ENCODE results near the gene MACROH2A1. TPM values are rescaled to one million over a fixed set of nuclear protein-coding genes. Genes with fewer than 3 reads are reported as not detected.

Gene MACROH2A1
- total and polyA plus RNA-seq, 2 of the 4 experiments (the other 2 are of a cell fraction) = 122 to 126 TPM

DNA sequence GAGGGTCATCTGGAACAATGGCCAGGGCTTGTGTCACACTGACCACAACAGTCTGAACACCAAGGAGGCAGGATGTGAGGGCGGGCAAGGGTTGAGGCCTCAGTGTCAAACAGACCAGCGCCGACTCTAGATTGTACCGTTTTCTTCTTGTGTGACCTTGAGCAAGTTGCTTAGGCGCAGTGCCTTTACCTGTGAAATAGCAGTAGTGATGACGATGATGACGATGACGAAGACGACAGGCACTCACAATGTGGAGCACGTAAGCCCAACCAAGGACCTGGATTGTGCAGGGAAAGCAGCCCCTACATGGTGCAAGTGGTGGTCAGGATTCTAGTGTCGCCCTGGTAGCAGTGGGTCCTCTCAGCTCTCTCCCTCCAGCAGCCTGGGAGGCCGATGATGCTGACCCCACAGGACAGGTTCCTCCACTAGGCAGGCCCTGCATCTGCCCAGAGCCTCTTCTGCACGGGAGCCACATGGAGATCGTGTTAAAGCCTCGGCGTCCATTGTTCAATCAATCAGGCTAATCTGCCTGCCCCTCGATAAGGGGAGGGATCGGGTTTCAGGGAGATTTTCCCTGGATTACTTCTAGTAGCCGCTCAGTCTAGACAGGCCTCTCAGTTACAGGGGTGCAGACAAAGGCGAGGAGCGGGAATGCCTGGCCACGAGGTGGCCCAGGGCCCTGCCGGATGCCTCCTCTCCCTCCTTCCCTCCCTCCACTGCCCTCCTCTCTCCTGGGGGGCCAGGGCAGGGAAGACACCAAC lies 91.7 kb downstream of the MACROH2A1 start:
- ChIA-PET CTCF (no interaction called here), POLR2A (ENCODE audit: unreplicated experiment) (no interaction called here)
- Histone ChIP-seq H3K56ac (ENCODE audit: extremely low read depth, insufficient read depth, low read length) (no peak overlapping the region), H3K9me3 (ENCODE audit: control insufficient read depth, insufficient read depth, low read length) (no peaks in the 10 kb centered on the region), H2AK9ac (replicated peaks; ENCODE audit: low read depth, low read length, poor library complexity) (peak overlapping the region; percentile 90), H4K91ac (ENCODE audit: insufficient read depth, low read depth, low read length) (peak overlapping the region; percentile 98), H3K4me2 (ENCODE audit: low read depth, low read length) (no peak overlapping the region), H4K8ac (ENCODE audit: low read depth in 2 of 2, low read length in 2 of 2) (peak overlapping the region; percentile 56 to 89; a peak in 3 of 4 replicates), H3K9me1 (ENCODE audit: insufficient read depth, low read length) (peaks cover 43% of the 10 kb centered on the region), H3K9ac (ENCODE audit: low read depth, low read length) (no peak overlapping the region), H3K4me1 (ENCODE audit: control insufficient read depth, insufficient read depth, low read length) (peaks cover 38% of the 10 kb centered on the region), H2AFZ (replicated peaks; ENCODE audit: low read length, poor library complexity) (peak overlapping the region; percentile 37), H3K23ac (ENCODE audit: low read depth, low read length) (peak overlapping the region; percentile 71), H3K79me1 (ENCODE audit: low read depth in 1 of 2, low read length in 2 of 2) (peaks cover 0 to 13% of the 10 kb centered on the region in 2 experiments; a peak in 2 of 4 replicates), H3K4ac (ENCODE audit: low read depth, low read length) (peak overlapping the region; percentile 94), H3K36me3 (ENCODE audit: control insufficient read depth, insufficient read depth, low read length) (no peaks in the 10 kb centered on the region), H3K14ac (replicated peaks; ENCODE audit: low read depth, low read length) (peak overlapping the region; percentile 97), H2BK15ac (ENCODE audit: low read depth, low read length) (peak overlapping the region; percentile 81; the same call in 2 of the 3 replicates), H2AK5ac (ENCODE audit: low read depth, low read length) (peak overlapping the region; percentile 99), H2BK120ac (ENCODE audit: low read depth, low read length) (peak overlapping the region; percentile 98), H3K4me3 (ENCODE audit: insufficient read depth, low read depth, low read length) (no peak overlapping the region), H2BK20ac (ENCODE audit: low read depth, low read length) (peak overlapping the region; percentile 96), H4K20me1 (ENCODE audit: insufficient read depth, low read length) (no peaks in the 10 kb centered on the region), H3K18ac (ENCODE audit: low read depth, low read length) (peak overlapping the region; percentile 80), H3K27ac (ENCODE audit: insufficient read depth, low read length) (peak overlapping the region; percentile 83), H2BK5ac (ENCODE audit: low read depth, low read length, poor library complexity, severe bottlenecking) (peak overlapping the region; percentile 98), H3K27me3 (ENCODE audit: control insufficient read depth, insufficient read depth, low read length) (no peaks in the 10 kb centered on the region), H4K5ac (ENCODE audit: low read depth, low read length) (peak overlapping the region; percentile 66)
- DNase-seq = no peak
- dilution Hi-C loops (cut with HindIII; ENCODE audit: low sequenced_read_pairs, unreplicated experiment) = no loop called here
- in situ Hi-C loops (cut with MboI; ENCODE audit: low sequenced_read_pairs) = no loop called here
- WGBS, 2 experiments (ENCODE audit: extremely low coverage in 2 of 2, insufficient read length in 1 of 2) = 81% methylated on average over 14 of the region's 23 CpGs; no CpG with 5 or more reads in 1 of the 2 experiments
- ATAC-seq (ENCODE audit: low read depth) = no peak
- no peak for TF ChIP-seq MXI1 (IDR thresholded peaks at IDR 0.05; ENCODE audit: borderline replicate concordance, low read depth, low read length)
- TF ChIP-seq NFE2L2 (IDR thresholded peaks at IDR 0.05; ENCODE audit: low read depth, low read length) = no peak
- no TSS peak for BruUV-seq (replicated peaks)
- intact Hi-C loops (cut with micrococcal nuclease) = no loop called here

All from IMR-90 (cell line).